DMS79 (cell line): ENCODE results near the gene NXNL2.

ENCODE experiments used
- DNase-seq: peaks from one replicate; lab custom pipeline; 2025; lab: John Stamatoyannopoulos, UW

The NXNL2 gene

DNA sequence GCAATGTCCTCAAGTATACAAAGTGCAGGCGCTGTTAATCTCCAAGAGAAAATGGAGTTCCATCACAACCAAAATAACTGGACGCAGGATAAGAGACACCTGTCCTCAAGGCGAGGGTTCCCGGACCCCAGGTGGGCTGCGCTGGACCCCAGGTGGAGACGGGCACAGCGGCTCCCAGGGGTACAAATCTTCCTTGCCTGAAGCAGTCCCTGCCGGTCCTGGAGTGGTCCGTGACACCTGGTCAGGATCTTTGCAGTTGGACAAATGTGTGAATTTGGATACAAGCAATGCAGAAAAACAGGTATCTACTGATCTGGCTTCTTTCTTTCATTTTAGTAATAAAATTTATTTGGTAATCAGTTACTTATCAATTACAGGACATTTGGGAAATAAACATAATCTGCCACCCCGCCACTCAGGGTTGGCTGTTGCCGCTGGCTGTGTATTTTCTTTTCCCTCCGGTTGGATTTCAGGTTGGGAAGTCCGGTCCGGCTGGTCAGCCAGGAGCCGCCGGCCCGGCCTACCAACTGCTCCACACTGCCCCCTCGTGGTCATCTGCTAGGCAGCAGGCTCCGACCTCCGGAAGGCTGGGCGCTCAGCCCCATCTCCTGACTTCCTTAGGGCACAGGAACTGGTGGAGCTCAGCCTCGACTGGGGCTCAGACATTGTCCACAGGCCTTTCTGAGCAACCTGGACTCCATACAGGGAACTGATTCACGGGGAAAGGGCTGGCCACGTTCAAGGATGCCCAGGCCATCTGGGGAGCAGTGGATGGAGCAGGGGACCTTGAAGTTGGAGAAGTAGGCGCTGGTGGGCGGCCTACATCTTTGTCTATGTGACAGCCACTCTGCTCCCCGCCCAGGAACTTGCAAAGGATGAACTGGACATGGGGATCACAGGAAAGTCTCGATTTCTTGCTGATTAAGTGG is 43.4 kb downstream of the NXNL2 start:
- no peak for DNase-seq

DNA sequence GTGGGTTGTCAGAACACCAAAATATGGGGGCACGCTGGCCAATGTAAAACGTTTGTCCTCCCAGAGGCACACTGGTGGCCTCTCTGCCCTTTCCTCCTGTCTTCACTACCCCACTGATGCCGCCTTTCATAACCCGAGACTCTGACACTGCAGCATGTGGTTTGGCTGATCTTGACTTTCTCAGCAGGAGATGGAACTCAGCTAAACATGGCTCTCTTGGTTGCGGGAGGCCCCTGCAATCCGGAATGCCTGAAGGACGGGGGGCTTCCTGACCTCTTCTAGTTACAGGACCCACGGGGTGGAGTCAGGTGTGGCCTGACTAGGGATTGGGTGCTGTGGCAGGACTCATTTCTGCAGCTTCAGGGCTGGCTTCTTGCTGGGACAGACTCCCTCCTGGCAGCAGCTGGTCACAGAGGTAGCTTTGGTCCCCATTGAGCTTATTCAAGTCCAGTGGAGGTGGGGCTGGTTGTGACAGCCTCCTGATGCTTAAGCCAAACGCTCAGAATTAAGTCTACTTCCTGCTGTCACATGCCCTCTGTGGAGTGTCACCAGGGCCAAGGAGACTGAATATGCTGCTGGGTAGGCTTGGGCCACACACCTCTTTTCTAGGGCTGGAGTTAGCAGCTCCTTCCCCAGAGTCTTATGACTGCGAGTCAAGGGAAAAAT is 44.2 kb downstream of the NXNL2 start:
- no peak for DNase-seq

DNA sequence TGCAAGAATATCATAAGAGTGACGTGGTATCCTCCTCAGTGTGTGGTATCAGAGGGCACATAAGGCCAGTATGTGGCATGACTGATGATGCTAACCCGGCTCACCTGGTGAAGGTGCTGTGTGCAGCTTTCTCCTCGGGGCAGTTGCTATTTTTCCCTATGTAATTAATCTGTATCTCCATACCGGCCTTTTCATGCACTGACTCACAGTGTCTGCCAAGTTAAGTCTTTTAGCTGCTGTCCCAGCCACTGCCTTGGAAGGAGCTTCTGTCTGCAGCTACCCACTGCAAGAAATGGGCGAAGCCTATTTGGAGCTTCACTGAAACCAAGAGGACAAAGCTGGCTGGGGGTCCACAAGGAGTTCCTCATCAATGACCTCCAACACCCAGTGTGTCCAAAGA is 46.0 kb downstream of the NXNL2 start:
- no peak for DNase-seq

DNA sequence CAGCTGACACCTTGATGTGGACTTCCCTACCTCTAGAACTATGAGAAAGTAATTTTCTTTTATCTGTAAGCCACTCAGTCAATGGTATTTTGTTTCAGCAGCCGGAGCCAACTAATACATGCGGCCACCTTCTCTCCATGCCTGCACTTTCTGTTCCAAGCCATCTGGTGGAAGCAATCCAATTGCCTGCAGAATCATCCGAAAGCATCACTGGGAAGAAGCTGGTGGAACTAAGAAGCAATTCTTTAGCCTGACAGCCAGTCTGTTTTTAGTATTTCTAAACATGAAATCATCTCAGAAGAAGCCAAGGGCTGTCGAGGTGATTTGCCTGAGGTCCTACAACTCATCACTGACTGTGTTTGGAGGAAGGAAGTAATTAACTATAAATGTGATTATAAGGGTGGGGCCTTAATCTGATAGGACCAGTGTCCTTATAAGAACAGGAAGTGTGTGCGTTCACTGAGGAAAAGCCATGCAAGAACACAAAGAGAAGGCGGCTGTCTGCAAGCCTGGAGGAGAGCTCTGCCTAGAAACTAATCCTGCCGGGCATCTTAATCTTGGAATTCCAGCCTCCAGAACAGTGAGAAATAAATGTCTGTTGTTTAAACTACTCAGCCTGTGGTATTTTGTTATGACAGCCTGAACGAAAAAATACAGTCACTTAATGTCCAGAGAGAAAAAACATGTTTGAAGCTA is 49.1 kb downstream of the NXNL2 start:
- no peak for DNase-seq

- DNase-seq = no peak
These were observed 50.4 kb downstream of the NXNL2 start for GRCh38 chr9:88585426-88585825.

DNA sequence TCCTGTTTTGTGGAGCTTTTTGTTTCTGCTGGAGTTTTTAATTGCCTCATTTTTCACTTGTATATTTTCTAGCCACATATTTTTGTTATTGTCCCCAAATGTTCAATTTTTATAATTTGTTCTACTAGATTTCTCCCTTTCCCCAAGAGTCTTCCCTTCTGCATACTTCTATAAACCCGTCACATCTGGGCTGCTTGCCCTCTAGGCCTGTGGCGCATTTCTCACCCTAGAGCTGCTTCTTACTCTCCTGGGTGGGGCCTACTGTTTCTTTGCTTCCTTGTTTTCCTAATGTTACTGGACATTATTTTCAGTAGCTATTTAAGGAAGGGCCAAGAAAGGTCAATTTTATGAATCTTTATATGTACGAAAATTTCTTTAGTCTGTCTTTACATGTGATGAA is 51.5 kb downstream of the NXNL2 start:
- no peak for DNase-seq

GRCh38 chr9:88587182-88587581 is 52.2 kb downstream of the NXNL2 start:
- DNase-seq = no peak

DNA sequence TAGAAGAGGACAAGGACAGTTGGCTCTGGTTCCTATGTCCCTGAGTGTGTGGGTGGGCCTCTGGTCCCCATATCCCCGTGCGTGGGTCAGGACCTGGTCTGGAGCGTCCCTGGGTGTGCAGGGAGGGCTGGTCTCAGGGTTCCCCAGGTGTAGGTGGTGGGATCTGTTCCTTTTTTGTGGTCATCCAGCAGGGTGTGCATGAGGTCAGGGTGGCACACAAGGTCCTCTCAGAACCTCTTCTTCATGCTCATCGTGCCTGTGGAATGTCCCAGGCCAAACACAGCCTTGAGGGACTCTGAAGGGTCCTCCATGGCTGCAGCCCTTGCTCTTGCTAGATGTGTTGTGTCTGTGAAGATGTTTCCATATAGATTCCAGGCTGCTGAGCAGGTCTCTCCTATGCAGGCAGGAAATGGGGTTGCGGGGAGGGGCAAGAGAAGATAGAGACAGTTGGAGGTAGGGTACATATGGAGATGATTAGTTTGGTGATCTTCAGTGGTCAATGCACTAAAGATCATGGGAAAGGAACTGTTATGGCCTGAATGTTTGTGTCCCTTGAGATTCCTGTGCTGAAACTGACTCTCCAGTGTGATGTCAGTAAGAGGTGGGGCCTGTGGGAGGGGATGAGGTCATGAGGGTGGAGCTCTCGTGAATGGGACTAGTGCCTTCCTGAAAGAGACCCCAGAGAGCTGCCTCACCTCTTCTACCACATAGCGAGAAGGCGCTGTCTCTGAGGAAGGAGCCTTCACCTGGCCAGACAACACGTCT is 53.1 kb downstream of the NXNL2 start:
- DNase-seq = no peak

DNA sequence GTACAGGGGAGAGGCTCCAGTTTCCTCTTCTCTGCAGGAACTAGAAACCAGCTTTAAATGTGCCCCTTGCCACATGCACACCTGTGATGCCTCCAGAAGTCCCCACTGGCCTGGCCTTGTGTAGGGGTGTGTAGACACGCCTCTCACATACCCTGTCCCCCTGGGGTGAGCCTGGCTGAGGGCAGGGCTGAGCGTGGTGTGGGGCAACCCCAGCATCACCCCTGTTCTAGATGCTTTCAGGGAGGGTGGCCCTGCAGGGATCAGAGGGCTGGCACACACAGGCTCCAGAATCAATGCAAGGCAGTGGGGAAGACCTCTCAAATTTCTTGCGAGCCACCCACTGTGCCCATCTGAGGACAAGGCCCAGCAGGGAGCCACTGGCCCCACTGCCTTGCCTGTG is 54.7 kb downstream of the NXNL2 start:
- no peak for DNase-seq

DNA sequence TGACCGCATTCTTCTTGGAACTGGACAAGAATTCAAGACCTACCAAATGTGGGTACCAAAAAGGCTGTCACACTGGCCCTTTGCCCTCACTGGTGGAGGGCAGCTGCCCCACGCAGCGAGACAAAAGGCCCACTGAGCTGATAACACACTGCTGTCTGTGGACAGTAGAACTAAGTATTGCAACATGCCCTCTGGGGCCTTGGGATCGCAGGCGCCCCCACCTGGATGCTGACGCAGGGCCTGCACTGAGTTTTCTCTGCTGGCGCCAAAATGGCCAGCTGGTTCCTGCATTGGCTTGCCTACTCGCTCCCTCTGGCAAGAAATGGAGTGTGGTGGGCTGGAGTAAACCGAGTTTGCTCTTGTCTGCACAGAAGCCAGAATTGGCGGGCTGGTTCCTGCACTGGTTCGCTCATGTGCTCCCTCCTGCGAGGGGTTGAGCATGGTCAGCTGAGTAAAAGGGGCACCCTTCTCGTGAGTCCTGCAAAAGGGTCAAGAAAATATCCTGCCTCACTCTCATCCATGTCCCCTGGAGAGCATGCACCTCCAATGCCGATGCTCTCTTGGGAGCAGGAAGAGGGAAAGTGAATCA is 55.7 kb downstream of the NXNL2 start:
- no peak for DNase-seq

- no peak for DNase-seq
These were observed 58.7 kb downstream of the NXNL2 start for GRCh38 chr9:88593537-88594185.
